Keratinocyte (primary cell): ENCODE data around the gene DHDDS.
"Not testable (repeated sequence)": the region's sequence is repeated elsewhere in the genome, so short reads cannot be mapped to it uniquely, and the experiment has no call there.

ENCODE experiments used
- CTCF ChIP-seq, 3 experiments: IDR thresholded peaks in 1 of 3; conservative IDR thresholded peaks in 1 of 3; optimal IDR thresholded peaks in 1 of 3; 2 replicates in 2 of 3; 3 replicates in 1 of 3; pipeline versions ENCODE3 to v1.5.1; 2011; ENCODE audit warnings: low read length in 3 of 3, mild to moderate bottlenecking in 3 of 3, moderate library complexity in 2 of 3, control low read depth in 1 of 3, inconsistent platforms in 1 of 3; ENCODE audit not compliant: insufficient read depth in 2 of 3; ENCODE audit errors: extremely low read depth in 1 of 3
- EZH2 ChIP-seq: IDR thresholded peaks from one replicate; pipeline ENCODE4 v1.6.1; 2012; ENCODE audit warnings: inconsistent platforms, mild to moderate bottlenecking, low read length, moderate library complexity

DNA sequence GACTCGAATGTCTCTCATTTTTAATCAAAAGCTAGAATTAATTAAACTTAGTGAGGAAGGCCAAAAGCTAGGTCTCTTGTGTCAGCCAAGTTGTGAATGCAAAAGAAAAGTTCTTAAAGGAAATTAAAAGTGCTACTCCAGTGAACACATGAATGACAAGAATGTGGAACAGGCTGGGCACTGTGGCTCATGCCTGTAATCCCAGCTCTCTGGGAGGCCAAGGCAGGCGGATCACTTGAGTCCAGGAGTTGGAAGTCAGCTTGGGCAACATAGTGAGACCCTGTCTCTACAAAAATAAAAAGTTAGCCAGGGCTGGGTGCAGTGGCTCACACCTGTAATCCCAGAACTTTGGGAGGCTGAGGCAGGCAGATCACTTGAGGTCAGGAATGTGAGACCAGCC lies 78.6 kb downstream of the DHDDS start:
- TF ChIP-seq EZH2; CTCF (optimal IDR thresholded peaks at IDR 0.05 in 1 of 3, IDR thresholded peaks at IDR 0.05 in 1 of 3, conservative IDR thresholded peaks at IDR 0.05 in 1 of 3; ENCODE audit: extremely low read depth in 1 of 3, insufficient read depth in 2 of 3, low read length in 3 of 3): not testable (repeated sequence)
